Measurements from ENCODE around the gene ZNF416.

The ZNF416 gene

DNA sequence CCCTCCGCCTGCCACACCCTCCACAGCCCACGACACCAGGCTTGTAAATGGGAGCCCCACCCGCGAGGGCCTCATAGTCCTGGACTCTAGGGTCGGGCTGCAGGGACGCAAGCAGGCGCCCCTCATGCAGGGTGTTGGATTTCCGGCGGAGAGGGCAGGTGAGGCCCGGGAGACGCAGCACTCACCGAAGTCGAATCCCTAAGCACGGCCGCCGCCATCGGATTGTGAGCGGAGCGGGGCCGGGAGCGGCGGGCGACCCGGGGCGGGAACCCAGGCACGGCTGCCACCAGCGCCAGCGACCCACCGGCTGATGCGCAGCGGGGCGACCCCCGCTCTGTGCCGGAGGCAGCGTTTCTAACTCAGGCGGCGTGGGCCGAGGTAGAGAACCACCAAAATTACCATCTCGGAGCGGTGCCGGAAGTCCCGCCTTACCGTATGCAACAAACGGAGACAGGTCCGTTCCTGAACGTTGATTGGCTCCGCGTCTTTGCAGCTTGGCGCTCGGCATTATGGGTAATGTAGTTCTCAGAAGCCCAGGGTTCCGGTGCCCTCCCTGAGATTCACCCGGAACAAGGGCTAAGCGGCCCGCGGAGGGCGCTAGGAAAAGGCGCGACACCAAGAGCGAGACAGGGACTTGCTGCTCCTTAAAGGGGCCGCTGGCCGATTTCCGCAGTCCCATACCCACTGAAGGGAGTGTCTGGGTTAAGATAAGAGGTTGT, at the start of gene ZNF416:
ZNF416 (minus strand) TSS at position 425 of the 719 bp plus-strand sequence; CDS start at position 218, 207 bp downstream.
- peak; percentile 97 for DNase-seq

DNA sequence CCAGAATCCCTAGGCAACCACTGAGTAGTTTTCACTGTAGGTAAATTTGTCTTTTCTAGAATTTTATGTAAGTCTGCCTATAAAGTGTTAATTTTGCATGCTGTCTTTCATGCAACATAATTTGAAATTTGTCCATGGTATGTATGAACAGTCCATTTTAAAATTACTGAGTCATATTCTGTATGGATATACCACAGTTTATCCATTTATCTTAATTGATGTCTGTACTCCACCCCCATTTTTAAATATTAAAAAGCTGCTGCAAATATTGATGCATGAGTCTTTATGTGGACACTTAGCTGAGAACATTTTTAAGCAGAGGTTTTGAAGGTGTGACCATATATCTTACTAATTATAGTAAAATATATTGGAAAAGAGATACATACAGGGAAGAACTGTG, 44.4 kb upstream of the ZNF416 start:
- DNase-seq, result no peak

DNA sequence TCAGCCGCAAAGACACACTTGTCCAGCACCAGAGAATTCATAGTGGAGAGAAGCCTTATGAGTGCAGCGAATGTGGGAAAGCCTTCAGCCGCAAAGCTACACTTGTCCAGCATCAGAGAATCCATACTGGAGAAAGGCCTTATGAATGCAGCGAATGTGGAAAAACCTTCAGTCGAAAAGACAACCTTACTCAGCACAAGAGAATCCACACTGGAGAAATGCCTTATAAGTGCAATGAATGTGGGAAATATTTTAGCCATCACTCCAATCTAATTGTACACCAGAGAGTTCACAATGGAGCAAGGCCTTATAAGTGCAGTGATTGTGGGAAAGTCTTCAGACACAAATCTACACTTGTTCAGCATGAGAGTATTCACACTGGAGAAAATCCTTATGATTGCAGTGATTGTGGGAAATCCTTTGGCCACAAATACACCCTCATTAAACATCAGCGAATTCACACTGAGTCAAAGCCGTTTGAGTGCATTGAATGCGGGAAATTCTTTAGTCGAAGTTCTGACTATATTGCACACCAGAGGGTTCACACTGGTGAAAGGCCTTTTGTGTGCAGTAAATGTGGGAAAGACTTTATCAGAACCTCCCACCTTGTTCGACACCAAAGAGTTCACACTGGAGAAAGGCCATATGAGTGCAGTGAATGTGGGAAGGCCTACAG, 42.1 kb upstream of the ZNF416 start:
- DNase-seq, result no peak

DNA sequence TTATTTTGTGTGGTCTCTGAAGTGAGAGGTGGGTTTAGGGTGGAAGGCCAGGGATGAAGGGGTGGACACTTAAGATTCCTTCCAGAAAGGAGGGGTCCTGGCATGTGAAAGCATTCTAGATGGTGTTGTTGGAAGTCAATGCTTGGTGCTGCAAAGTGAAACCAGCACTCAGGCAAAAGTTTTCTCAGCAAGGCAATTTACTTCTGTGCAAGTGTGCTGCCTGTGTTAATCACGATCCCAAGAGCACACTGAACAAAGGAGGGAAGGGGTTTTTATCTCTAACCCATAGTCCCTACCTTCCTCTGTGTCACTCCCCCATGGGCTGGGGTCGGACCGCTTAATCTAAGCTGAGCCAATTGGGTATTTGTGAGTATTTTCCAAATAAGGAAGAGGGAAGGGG, 36.6 kb upstream of the ZNF416 start:
- no peak for DNase-seq

DNA sequence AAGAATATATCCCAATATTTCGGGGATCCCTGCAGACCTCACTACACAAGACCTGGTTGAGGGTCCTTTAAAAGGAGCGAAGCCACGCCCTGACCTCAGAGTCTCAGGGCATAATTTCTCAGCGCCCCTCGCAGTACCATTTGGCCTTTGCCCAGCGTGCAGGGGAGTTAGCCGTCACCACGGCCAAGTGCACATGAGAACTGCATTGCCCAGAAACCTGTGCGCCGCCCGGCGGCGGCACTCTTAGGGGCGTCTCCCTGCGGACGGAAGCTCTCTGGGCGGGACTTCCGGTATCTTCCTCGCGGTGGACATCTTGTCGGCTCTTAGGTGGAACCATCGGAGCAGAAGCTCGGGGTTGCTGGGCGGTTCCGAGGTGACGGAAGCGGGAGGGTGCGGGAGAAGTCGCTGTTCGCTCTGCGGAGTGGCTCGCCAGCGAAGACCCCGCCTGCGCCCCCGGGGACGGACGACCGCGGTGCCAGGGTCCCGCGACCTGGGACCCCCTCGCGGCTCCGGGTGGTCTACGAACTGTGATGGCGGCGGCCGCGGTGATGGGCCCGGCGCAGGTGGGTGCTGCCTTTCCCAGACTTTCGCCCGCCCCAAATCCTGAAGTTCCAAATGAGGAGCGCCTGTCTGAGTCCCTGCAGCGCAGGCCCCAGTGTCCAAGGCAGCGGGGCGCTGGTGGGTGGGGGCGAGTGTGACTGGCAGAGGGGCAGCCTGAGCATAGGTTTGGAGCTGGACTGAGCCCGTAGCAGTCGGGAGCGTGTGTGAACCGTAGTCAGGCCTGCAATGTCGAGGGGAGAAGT, 35.4 kb upstream of the ZNF416 start, which contains the start of gene ZNF134:
ZNF134 (plus strand) TSS at position 302 of the 803 bp plus-strand sequence. CDS start 5,227 bp downstream, outside the sequence.
- peak; percentile 86 for DNase-seq

DNA sequence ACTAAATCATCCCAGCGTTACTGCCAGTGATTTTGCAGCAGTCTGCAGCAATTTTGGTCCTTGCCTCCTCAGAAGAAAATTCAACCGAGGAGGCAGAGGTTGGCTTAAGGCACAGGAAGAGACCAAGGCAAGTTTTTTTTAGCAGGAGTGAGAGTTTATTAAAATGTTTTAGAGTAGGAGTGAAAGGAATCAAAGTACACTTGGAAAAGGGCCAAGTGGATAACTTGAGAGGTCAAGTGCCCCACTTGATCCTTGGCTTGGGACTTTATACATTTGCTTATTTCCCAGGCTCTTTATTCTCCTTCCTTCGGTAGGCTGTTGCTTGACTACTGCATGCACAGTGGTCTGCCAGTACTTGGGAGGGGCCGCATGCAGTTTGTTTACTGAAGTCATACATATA, 32.4 kb upstream of the ZNF416 start:
- DNase-seq, result no peak

DNA sequence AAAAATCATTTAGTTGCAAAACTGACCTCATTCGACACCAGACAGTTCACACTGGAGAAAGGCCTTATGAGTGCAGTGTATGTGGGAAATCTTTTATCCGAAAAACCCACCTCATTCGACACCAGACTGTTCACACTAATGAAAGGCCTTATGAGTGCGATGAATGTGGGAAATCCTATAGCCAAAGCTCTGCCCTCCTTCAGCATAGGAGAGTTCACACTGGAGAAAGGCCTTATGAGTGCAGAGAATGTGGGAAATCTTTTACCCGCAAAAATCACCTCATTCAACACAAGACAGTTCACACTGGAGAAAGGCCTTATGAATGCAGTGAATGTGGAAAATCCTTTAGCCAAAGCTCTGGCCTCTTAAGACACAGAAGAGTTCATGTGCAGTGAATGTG, 28.2 kb upstream of the ZNF416 start:
- DNase-seq, result no peak

DNA sequence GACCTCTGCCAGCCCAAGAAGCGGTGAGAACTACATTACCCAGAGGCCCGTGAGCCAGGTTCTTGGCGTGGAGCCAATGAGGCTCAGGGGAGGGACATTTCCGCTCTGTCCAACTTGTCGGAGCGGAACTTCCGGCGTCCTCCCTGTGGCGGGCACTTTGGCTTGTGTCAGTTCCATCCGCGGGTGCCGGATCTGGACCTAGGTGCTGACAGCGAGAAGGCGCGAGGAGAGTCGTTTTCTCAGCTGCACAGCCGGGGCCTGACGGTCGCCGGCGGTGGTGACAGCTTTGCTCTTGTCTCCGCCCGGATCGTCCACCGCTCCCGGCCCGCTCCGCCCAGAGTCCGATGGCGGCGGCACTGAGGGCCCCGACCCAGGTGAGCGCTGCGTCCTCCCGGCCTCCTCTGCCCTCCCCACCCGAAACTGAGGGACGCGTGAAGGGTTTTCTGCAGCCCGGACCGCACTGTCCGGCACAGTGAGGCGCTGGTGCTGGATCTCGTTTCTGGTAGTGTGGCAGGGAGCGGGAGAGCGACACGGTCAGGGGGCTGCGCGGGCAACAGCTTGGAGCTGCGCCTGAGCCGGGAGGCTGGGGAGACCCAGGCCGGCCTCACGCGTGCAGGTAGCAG, 21.2 kb upstream of the ZNF416 start, which contains the start of gene ZNF530:
ZNF530 (plus strand) TSS at position 125 of the 623 bp plus-strand sequence. CDS start 4,461 bp downstream, outside the sequence.
- peak; percentile 76 for DNase-seq

DNA sequence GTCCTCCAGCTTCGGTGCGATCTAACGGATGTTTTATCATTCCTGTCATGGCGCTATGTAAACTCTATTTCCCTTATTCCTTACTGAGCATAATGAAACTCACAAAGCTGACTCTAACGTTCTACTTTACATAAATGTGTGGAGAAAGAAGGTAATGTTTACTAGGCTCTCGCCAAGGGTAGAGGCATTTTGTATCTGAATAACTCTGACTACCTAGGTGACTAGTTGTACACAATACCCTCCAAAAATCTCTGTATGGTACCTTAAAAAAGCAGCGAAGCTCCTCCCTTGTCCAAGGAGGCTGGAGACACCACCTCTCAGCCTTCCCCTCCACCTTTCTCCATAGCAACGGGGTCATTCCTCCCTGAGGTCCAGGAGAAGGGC, 20.7 kb upstream of the ZNF416 start:
- DNase-seq, result no peak

DNA sequence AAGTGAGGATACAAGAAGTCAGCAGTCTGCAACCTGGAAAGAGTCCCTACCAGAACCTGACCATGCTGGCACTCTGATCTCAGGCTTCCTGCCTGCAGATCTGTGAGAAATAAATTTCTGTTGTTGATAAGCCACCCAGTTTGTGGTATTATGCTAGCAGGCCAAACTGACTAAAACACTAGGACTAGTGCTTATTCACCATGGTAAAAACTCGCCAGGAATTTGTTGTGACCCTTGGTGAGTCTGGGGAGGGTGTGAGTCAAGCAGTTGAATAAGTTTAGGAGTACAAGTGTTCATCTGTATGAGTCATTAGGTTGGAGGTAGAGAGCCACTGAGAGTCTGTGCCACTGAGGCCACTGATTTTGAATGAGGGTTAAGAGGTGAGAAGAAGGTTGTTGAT, 8.8 kb upstream of the ZNF416 start:
- no peak for DNase-seq

DNA sequence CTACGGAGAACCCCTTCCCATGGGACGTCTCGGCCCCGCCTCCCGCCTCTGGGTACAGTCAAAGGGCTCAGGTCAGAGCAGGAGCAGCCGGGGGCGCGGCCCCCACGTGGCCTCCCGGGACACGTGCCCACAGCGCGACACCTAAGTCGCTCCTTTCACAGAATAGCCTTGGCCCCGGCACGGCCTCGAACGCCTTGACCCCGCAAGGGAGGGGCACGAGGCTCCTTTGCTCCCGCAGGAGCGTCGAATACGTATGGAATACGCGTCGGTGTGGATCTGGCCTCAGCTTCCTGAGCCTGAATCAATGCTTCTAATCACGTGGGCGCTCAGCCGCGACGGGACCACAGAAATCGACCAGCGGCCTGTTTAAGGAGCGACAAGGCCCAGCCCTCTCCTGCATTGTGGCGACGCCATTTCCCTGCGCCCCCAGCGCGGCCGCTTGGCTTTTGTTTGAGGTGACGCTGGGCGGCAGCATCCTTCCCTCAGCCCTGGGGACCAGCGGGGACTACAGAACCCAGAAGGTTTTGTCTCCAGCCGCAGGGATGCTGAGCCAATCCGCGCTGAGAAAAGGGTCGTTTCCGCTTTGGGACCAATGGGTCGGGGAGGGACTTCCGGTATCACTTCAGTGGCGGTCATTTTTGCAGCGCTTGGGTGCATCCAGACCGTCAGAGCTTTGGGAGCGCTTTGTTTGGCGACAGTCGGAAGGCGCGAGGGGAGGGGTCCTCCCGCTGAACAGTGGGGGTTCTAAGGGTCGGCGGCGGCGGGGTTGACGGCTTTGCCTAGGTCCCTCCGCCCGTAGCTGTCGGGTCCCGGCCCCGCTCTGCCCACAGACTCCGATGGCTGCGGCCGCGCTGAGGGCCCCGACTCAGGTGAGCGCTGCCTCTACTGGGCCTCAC, 5.1 kb upstream of the ZNF416 start, which contains the start of gene ZIK1:
ZIK1 (plus strand) TSS at position 625 of the 896 bp plus-strand sequence; CDS start at position 837, 212 bp downstream.
- DNase-seq, result peak; percentile 76

DNA sequence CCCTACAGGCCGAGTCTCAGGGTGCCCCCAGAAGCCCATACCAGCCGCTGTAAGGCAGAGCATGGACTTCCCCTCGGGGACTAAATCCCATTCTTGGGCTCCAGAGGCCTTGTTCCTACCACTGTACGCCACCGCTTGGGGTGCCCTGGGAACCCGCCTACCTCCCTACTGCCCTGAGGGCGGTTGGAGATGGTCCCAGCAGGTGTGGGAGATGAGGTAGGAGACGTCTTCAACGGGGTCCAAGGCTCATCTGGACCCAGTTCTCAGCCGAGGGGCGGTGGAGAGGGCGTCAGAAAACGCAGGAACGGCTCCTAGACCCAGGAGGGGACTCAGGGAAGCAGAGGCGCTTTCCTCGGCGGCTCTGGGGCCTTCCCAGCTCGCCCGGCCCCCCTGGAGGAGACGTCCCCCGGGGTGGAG, 4.4 kb upstream of the ZNF416 start:
- DNase-seq, result no peak

DNA sequence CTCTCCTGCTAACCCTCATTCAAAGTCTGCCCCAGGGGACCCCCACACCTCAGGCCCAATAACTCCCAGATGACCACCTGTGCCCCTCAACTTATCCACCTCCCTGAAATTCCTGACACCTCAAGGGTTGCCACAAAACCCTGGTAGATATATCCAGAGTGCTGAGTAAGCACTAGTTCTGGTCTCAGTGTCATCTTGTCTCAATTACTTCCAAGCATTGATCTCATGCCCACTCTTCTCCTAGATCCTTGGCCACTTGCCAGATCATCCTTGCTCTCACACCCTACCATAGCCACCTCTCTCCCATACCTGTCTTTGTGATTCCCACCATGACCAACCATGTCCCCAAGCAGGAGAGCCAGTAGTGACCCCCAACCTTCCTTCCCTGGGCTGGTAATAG, 2.0 kb downstream of the ZNF416 start:
- DNase-seq, result no peak

DNA sequence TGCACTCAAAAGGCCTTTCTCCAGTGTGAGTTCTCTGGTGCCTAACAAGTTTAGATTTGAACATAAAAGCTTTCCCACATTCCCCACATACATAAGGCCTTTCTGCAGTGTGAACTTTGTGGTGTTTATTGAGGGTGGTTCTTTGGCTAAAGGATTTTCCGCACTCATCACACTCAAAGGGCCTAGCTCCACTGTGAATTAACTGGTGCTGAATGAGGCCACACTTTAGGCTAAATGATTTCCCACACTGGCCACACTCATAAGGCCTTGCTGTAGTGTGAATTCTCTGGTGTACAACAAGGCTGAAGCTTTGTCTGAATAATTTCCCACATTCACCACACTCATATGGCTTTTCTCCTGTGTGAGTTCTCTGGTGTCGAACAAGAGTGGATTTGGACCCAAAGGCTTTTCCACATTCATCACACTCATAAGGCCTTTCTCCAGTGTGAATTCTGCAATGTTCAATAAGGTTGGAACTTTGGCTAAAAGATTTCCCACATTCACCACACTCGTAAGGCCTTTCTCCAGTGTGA, 6.2 kb downstream of the ZNF416 start:
- no peak for DNase-seq

DNA sequence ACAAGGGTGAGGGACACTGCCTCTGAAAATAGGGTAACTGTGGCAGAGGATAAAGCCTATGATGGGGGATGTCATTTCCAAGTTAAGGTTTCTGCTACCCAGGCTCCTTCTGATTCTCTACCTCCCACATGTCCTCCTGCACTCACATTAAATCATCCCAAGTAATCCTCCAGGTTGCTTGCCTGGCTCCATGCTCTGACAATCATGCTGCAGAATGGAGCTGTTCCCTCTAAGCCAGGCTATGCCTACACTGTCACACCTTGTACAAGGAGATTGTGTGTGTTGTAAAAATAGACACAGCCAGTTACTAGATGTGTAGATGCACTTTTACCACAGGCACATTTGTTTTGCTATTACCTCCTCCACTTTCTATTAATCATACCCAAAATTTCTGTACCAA, 8.0 kb downstream of the ZNF416 start:
- DNase-seq, result no peak

DNA sequence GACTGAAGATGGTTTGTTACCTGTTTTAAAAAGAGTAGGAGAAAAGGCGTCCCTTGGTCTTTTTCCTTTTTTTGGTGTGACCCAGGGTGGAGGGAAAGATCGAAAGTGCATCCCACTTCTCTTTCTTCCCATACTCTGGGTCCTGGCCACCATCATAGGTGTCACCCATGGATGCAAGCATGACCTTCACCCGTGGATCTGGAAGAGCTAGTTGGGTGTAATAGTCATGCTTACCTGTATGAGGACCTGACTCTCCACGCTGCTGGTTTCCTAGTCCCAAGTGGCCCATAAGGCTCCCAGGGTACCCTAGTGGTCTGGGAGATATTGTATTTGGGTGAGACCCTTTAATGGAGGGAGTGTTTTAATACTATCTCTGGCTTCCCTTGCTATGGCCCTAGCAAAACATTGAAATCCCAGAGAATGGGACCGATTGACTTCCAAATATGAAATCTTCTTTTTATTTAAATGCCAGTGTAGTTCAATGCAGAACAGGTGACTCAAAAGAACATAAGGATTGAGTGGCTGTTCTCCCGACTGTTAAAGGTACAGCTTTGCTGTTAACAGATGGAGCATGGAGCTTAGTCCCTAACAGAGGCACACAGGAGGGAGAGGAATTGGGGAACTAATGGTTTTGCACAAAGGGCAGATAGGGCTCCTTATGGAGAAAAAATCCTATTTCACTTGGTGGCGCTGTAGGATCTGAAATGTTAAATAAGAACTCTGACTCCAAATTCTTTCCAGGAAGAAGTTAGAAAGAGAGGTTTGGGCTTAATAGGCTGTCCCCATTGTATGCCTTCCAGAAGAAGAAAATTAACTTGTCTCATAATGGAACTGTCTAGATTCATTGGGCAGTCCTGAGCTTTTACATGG, 12.1 kb downstream of the ZNF416 start:
- DNase-seq, result no peak

DNA sequence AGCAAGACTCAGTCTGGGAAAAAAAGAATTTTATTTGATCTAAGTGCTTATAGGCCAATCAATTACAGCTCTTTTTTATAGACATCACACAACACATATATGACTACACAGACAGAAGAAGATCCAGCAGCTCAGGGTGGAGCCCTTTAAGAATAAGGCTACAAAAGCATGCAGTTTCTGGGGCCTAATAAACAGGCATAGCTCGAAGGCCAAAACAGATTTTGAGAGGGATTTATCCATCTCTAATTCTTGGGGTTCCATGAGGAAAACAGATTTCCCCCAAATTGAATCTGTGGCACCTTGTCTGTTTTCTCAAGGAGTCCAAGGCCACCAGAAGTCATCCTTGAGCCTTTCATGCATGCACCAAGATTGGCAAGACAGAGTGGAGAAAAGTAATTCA, 15.2 kb downstream of the ZNF416 start:
- no peak for DNase-seq

DNA sequence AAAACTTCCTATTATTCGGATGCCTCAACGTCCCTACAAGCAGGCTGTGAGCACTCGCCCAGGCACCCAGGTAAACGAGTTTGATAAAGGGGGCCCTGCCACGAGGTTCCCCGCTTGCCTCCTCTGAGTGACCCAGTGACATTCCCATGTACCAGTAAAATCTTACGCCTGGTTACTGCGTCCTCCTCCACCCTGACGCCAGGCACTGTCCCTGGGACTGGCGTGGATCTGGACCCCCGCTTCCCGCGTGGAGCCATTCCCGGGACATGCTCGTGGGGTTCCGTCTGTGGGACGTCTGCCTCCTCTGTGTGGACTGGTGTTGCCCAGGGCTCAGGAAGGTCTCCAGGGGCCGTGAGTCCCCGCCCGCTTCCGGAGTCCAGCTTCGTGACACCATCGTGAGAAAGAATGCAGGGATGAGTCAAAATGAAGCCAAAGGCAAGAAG, 18.6 kb downstream of the ZNF416 start:
- no peak for DNase-seq

DNA sequence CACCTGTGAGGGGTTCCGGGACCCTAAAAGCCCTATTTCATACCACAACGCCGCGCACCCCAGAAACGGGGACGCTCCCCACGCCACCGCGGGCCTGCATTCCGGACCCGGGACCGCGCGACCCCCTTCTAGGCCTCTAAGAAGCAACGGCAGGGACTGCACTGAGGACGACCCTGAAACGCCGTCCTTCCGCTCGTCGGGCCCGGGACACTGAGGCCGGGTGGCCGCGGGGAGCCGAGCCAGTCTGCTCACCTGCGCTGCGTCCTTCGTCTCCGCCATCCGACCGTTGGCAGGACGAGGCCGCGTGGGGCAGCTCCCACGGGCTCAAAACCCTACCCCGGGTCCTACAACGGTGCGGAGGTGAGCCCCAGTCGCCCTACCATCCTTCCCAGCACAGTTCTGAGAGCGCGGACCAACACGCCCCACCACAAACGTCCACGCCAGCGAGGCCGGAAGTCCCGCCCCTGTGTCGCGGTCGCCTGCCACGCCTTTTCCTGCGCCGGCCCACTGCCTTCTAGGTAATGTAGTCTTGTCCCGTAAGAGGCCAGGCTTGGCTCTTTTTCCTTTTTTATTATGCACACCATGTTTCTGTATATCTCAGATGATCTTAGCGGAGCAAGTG, 19.2 kb downstream of the ZNF416 start, which contains the start of gene ZNF550:
ZNF550 (minus strand) TSS at position 460 of the 622 bp plus-strand sequence; CDS start at position 279, 181 bp downstream.
- DNase-seq, result peak; percentile 36

DNA sequence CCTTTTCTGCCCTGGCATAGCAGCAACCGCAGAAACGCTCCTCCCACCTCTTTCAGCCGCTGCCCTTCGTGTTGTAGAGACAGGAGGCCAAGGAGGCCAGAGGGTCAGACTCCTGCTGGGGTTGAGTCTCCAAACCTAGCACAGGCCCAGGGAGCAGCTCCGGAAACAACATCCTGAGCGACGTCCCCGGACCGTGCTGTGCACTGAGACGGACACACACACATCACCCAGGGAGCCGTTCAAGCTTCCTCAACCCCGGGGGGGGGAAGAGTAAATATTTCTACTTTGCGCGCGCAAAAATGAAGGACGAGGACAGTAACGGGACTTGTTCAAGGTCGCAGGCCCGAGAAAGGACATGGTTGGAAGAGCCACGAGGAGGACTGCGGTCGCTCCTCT, 19.7 kb downstream of the ZNF416 start:
- DNase-seq, result no peak
